Gastroesophageal sphincter (tissue), 3 donors: Measurements from ENCODE around the gene SLC19A2.

Source experiments
- POLR2AphosphoS5 ChIP-seq: sonication (generic); formaldehyde crosslinking; IDR thresholded peaks from one replicate; pipeline ENCODE4 v1.6.1; 2017; ENCODE audit warnings: antibody characterized with exemption
- TF ChIP-seq, protein P1 (sequence below), 4 experiments: fragments of 200-600 bp in 2 of 4; fragments of 450-650 bp in 2 of 4; sonication (generic) in 1 of 4; IDR thresholded peaks; one replicate each; pipeline ENCODE4 v1.5.1; 2017 to 2019; ENCODE audit warnings: antibody characterized with exemption in 4 of 4, mild to moderate bottlenecking in 2 of 4, moderate library complexity in 2 of 4

DNA sequence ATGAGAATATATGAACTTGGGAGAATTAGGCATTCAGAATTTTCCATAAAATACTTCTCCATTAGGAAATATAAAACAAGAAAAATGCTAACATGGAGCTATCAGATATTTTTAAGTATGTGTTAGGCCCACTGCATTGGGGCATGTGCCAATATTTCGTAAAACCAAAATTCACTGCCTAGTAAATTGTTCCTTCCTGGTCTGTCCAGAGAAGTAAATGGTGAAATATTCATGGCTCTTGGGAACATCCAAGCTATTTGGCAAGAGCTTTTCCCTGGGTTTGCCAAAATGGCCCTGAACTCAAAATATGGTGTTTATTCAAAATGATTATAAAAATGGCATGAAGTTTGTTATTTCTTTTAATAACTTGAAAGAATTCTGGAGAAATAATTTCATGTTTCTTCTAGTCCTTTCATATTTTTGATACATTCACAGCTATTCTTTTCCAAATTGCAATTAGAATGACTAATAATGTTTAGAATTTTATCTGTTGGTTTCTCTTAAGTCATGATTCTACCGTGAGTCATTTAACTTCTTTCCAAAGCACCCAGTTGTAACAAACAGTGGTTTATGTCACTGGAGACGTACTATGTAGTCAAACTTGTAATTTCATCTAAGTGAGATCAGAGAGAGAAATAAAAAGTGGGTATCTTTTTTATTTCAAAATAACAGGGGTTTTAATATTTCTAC, 25.7 kb upstream of the SLC19A2 start:
- TF ChIP-seq POLR2AphosphoS5: peak; percentile 71
- TF ChIP-seq, protein P1, sequence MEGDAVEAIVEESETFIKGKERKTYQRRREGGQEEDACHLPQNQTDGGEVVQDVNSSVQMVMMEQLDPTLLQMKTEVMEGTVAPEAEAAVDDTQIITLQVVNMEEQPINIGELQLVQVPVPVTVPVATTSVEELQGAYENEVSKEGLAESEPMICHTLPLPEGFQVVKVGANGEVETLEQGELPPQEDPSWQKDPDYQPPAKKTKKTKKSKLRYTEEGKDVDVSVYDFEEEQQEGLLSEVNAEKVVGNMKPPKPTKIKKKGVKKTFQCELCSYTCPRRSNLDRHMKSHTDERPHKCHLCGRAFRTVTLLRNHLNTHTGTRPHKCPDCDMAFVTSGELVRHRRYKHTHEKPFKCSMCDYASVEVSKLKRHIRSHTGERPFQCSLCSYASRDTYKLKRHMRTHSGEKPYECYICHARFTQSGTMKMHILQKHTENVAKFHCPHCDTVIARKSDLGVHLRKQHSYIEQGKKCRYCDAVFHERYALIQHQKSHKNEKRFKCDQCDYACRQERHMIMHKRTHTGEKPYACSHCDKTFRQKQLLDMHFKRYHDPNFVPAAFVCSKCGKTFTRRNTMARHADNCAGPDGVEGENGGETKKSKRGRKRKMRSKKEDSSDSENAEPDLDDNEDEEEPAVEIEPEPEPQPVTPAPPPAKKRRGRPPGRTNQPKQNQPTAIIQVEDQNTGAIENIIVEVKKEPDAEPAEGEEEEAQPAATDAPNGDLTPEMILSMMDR (IDR thresholded peaks at IDR 0.05): no peak
